ENCODE measurements around the gene RPL27A. TPM values are rescaled to one million over a fixed set of nuclear protein-coding genes. Genes with fewer than 3 reads are reported as not detected.

Gene RPL27A
- polyA plus RNA-seq, 1 donor from 2014 or later = 4,311 TPM

- H3K27ac Mint-ChIP-seq = no peak overlapping the region
- no peaks in the 10 kb centered on the region for H3K27me3 Mint-ChIP-seq
Observed at GRCh38 chr11:8730697-8731020, 48.1 kb downstream of the RPL27A start.

GRCh38 chr11:8731647-8732323 lies 49.2 kb downstream of the RPL27A start:
- H3K4me3 Mint-ChIP-seq = peak overlapping the region in 2 of 4 donors; percentile 84 to 85
- H3K4me1 Mint-ChIP-seq = peaks cover 22 to 27% (median 24%) of the 10 kb centered on the region in 3 donors
- H3K27me3 Mint-ChIP-seq = no peaks in the 10 kb centered on the region
- peak overlapping the region; percentile 5 to 92 (median 82) for H3K27ac Mint-ChIP-seq
- H3K9me3 Mint-ChIP-seq = no peaks in the 10 kb centered on the region
- H3K36me3 Mint-ChIP-seq = no peaks in the 10 kb centered on the region

More at GRCh38 chr11:8730697-8731020, 48.1 kb downstream of the RPL27A start:
- Mint-ChIP-seq H3K36me3 (no peaks in the 10 kb centered on the region), H3K4me3 (no peak overlapping the region), H3K4me1 (peaks cover 22 to 27% (median 24%) of the 10 kb centered on the region in 3 donors), H3K9me3 (no peaks in the 10 kb centered on the region)

GRCh38 chr11:8732324-8732670 lies 49.7 kb downstream of the RPL27A start:
- peak overlapping the region; percentile 5 to 92 (median 82) for H3K27ac Mint-ChIP-seq
- no peaks in the 10 kb centered on the region for H3K27me3 Mint-ChIP-seq
- H3K4me1 Mint-ChIP-seq = peaks cover 22 to 27% (median 24%) of the 10 kb centered on the region in 3 donors
- no peaks in the 10 kb centered on the region for H3K36me3 Mint-ChIP-seq
- H3K9me3 Mint-ChIP-seq = no peaks in the 10 kb centered on the region
- peak overlapping the region in 3 of 4 donors; percentile 14 to 85 (median 84) for H3K4me3 Mint-ChIP-seq

GRCh38 chr11:8732748-8733241 lies 50.2 kb downstream of the RPL27A start:
- Mint-ChIP-seq H3K27ac (peak overlapping the region; percentile 5 to 92 (median 82)), H3K4me1 (peaks cover 22 to 27% (median 24%) of the 10 kb centered on the region in 3 donors), H3K27me3 (no peaks in the 10 kb centered on the region), H3K9me3 (no peaks in the 10 kb centered on the region), H3K36me3 (no peaks in the 10 kb centered on the region), H3K4me3 (peak overlapping the region in 2 of 4 donors; percentile 84 to 85)

GRCh38 chr11:8733852-8734251 lies 51.3 kb downstream of the RPL27A start:
- Mint-ChIP-seq H3K27me3 (no peaks in the 10 kb centered on the region), H3K9me3 (no peaks in the 10 kb centered on the region), H3K36me3 (no peaks in the 10 kb centered on the region), H3K4me1 (peaks cover 22 to 27% (median 24%) of the 10 kb centered on the region in 3 donors), H3K27ac (peak overlapping the region in 1 of 3 donors; percentile 66), H3K4me3 (peak overlapping the region in 1 of 4 donors; percentile 36)

- Mint-ChIP-seq H3K27me3 (no peaks in the 10 kb centered on the region), H3K36me3 (no peaks in the 10 kb centered on the region), H3K4me1 (peaks cover 22 to 27% (median 24%) of the 10 kb centered on the region in 3 donors), H3K4me3 (no peak overlapping the region), H3K9me3 (no peaks in the 10 kb centered on the region), H3K27ac (peak overlapping the region in 1 of 3 donors; percentile 27)
Observed at GRCh38 chr11:8735094-8735493, 52.5 kb downstream of the RPL27A start.

GRCh38 chr11:8739309-8739793 lies 56.8 kb downstream of the RPL27A start:
- H3K27ac Mint-ChIP-seq = no peak overlapping the region
- H3K36me3 Mint-ChIP-seq = no peaks in the 10 kb centered on the region
- no peak overlapping the region for H3K4me3 Mint-ChIP-seq
- no peaks in the 10 kb centered on the region for H3K27me3 Mint-ChIP-seq
- H3K4me1 Mint-ChIP-seq = no peaks in the 10 kb centered on the region
- H3K9me3 Mint-ChIP-seq = no peaks in the 10 kb centered on the region

Other genes starting within 250 kb of the RPL27A start
- 1.4 TPM for gene STK33, start 88.6 kb upstream of the RPL27A start, polyA plus RNA-seq
- gene TRIM66, start 127 bp upstream of the RPL27A start, polyA plus RNA-seq = 0.75 TPM
- gene AKIP1, start 228.4 kb downstream of the RPL27A start, polyA plus RNA-seq = 5.3 TPM